ENCODE results near the gene MRE11. TPM values are rescaled to one million over a fixed set of nuclear protein-coding genes. Genes with fewer than 3 reads are reported as not detected.

Gene MRE11
- polyA plus RNA-seq, 1 donor (not counting 4 experiments of a cell fraction or from before 2014, with no cell fraction given), result 12.4 TPM

DNA sequence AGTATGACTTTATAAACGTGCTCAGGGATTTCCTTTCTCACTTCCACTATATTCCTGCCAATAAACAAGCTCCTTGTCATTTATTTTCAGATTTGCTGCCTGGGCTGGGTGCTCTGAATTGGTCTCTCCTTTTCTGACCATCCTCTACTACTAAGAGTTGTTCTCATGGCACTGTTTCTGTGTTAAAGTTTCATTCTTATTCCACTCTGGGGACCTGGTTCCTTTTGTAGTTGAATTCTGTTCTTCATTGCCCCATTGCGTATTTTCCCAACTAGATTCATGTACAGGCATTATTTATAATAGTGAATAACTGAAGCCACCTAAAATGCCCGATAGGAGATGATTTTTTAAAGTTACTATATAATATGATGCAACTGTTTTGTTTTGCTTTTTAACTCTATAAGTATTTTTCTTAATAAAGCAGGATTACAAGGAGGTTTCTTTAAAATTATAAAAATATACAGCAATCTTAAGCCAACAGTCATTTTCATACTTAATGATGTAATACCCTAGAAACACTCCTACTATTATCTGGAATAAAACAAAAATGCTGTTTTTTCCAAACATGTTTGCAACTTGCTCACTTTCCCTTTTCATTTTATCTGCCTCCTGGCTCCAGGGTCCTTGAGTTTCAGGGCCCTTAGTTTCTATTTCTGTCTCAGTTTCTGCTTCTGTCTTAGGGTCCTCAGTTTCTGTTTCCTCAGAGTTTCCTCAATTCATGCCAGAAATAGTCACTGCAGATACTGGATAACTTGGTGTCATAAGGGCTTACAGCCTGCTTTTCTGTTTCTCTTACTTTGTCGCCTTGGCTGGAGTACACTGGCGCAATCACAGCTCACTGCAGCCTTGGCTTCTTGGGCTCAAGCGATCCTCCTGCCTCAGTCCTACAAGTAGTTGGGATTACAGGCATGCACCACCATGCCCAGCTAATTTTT is 40.3 kb upstream of the MRE11 start:
- no peaks in the 10 kb centered on the region for H3K36me3 ChIP-seq (ENCODE audit: control insufficient read depth in 2 of 2, extremely low read depth in 1 of 2, insufficient read depth in 2 of 2, low read length in 2 of 2)
- H4K20me1 ChIP-seq (ENCODE audit: control insufficient read depth, extremely low read depth, insufficient read depth, low read length), result no peaks in the 10 kb centered on the region
- no peak for DNase-seq (ENCODE audit: low read depth, low spot score)
- H2AFZ ChIP-seq (ENCODE audit: control insufficient read depth, low read length), result no peak overlapping the region
- no peaks in the 10 kb centered on the region for H3K4me1 ChIP-seq (ENCODE audit: control insufficient read depth, extremely low read depth, insufficient read depth, low read length)
- TF ChIP-seq EZH2 (IDR thresholded peaks at IDR 0.05; ENCODE audit: low read length), result no peak
- TF ChIP-seq, protein P1, sequence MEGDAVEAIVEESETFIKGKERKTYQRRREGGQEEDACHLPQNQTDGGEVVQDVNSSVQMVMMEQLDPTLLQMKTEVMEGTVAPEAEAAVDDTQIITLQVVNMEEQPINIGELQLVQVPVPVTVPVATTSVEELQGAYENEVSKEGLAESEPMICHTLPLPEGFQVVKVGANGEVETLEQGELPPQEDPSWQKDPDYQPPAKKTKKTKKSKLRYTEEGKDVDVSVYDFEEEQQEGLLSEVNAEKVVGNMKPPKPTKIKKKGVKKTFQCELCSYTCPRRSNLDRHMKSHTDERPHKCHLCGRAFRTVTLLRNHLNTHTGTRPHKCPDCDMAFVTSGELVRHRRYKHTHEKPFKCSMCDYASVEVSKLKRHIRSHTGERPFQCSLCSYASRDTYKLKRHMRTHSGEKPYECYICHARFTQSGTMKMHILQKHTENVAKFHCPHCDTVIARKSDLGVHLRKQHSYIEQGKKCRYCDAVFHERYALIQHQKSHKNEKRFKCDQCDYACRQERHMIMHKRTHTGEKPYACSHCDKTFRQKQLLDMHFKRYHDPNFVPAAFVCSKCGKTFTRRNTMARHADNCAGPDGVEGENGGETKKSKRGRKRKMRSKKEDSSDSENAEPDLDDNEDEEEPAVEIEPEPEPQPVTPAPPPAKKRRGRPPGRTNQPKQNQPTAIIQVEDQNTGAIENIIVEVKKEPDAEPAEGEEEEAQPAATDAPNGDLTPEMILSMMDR (optimal IDR thresholded peaks at IDR 0.05 in 1 of 3, IDR thresholded peaks at IDR 0.05 in 1 of 3, conservative IDR thresholded peaks at IDR 0.05 in 1 of 3; ENCODE audit: extremely low read depth in 1 of 3, insufficient read depth in 2 of 3, low read length in 3 of 3), result no peak
- no peak for FAIRE-seq
- no peaks in the 10 kb centered on the region for H3K79me2 ChIP-seq (ENCODE audit: control insufficient read depth, insufficient read depth, low read length)
- H3K4me2 ChIP-seq (ENCODE audit: control insufficient read depth, extremely low read depth, insufficient read depth, low read depth, low read length), result no peak overlapping the region
- no peaks in the 10 kb centered on the region for H3K9me3 ChIP-seq (ENCODE audit: control insufficient read depth, low read depth, low read length)
- H3K4me3 ChIP-seq (ENCODE audit: control insufficient read depth in 2 of 3, extremely low read depth in 1 of 3, insufficient read depth in 2 of 3, low read depth in 1 of 3, low read length in 3 of 3), result no peak overlapping the region
- dilution Hi-C loops (cut with MboI; ENCODE audit: extremely low pct_ligation_motif_present, low sequenced_read_pairs), result no loop called here
- H3K9me1 ChIP-seq (ENCODE audit: control insufficient read depth, extremely low read depth, insufficient read depth, low read length), result no peaks in the 10 kb centered on the region
- no peak overlapping the region for H3K9ac ChIP-seq (ENCODE audit: control insufficient read depth, extremely low read depth, insufficient read depth, low read length)
- no peaks in the 10 kb centered on the region for H3K27me3 ChIP-seq (ENCODE audit: control insufficient read depth, extremely low read depth, insufficient read depth, low read length)
- H3K27ac ChIP-seq (ENCODE audit: control insufficient read depth, insufficient read depth, low read length), result no peak overlapping the region

DNA sequence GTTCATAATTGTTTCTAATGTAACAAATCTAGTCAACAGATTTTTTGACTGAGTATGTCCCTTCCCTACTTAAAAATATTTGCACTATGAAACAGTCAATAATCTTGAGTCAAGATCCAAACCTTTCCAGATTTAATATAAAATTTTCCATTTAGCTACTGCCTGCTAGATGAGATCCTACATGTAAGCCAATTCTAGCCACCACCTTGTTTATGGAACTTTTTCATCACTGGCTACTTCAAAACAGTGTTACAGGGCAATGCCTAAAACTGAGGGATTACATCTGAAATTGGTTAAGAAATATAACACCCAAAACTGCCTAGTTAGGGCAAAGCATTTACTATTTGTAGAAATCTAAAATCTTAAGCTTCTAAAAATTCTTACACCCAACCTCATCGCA is 39.6 kb upstream of the MRE11 start:
- DNase-seq (ENCODE audit: low read depth, low spot score) (no peak), FAIRE-seq (no peak)
- no peak overlapping the region for H3K27ac ChIP-seq (ENCODE audit: control insufficient read depth, insufficient read depth, low read length)
- H3K9me3 ChIP-seq (ENCODE audit: control insufficient read depth, low read depth, low read length), result no peaks in the 10 kb centered on the region
- H3K9ac ChIP-seq (ENCODE audit: control insufficient read depth, extremely low read depth, insufficient read depth, low read length), result no peak overlapping the region
- H3K4me2 ChIP-seq (ENCODE audit: control insufficient read depth, extremely low read depth, insufficient read depth, low read depth, low read length), result no peak overlapping the region
- no peaks in the 10 kb centered on the region for H3K4me1 ChIP-seq (ENCODE audit: control insufficient read depth, extremely low read depth, insufficient read depth, low read length)
- H3K27me3 ChIP-seq (ENCODE audit: control insufficient read depth, extremely low read depth, insufficient read depth, low read length), result no peaks in the 10 kb centered on the region
- H2AFZ ChIP-seq (ENCODE audit: control insufficient read depth, low read length), result no peak overlapping the region
- no peaks in the 10 kb centered on the region for H3K9me1 ChIP-seq (ENCODE audit: control insufficient read depth, extremely low read depth, insufficient read depth, low read length)
- TF ChIP-seq EZH2 (IDR thresholded peaks at IDR 0.05; ENCODE audit: low read length), result no peak
- TF ChIP-seq, protein P1 (optimal IDR thresholded peaks at IDR 0.05 in 1 of 3, IDR thresholded peaks at IDR 0.05 in 1 of 3, conservative IDR thresholded peaks at IDR 0.05 in 1 of 3; ENCODE audit: extremely low read depth in 1 of 3, insufficient read depth in 2 of 3, low read length in 3 of 3), result no peak
- H4K20me1 ChIP-seq (ENCODE audit: control insufficient read depth, extremely low read depth, insufficient read depth, low read length), result no peaks in the 10 kb centered on the region
- dilution Hi-C loops (cut with MboI; ENCODE audit: extremely low pct_ligation_motif_present, low sequenced_read_pairs), result no loop called here
- H3K36me3 ChIP-seq (ENCODE audit: control insufficient read depth in 2 of 2, extremely low read depth in 1 of 2, insufficient read depth in 2 of 2, low read length in 2 of 2), result no peaks in the 10 kb centered on the region
- H3K79me2 ChIP-seq (ENCODE audit: control insufficient read depth, insufficient read depth, low read length), result no peaks in the 10 kb centered on the region
- no peak overlapping the region for H3K4me3 ChIP-seq (ENCODE audit: control insufficient read depth in 2 of 3, extremely low read depth in 1 of 3, insufficient read depth in 2 of 3, low read depth in 1 of 3, low read length in 3 of 3)
